Esophagus squamous epithelium (tissue), 4 donors: ENCODE measurements around the gene TXNDC17.

Experiments used
- POLR2A ChIP-seq, 4 donors: fragments of 450-650 bp; IDR thresholded peaks; one replicate each; pipeline ENCODE4 v1.6.1; 2017; ENCODE audit warnings: antibody characterized with exemption in 4 of 4, mild to moderate bottlenecking in 4 of 4, moderate library complexity in 3 of 4
- TF ChIP-seq, protein P1 (sequence below), 6 experiments: fragments of 450-650 bp in 4 of 6; fragments of 200-600 bp in 2 of 6; sonication (generic) in 2 of 6; IDR thresholded peaks; one replicate each; pipeline ENCODE4 v1.5.1; 2016 to 2019; ENCODE audit warnings: antibody characterized with exemption in 6 of 6, mild to moderate bottlenecking in 4 of 6, moderate library complexity in 4 of 6

DNA sequence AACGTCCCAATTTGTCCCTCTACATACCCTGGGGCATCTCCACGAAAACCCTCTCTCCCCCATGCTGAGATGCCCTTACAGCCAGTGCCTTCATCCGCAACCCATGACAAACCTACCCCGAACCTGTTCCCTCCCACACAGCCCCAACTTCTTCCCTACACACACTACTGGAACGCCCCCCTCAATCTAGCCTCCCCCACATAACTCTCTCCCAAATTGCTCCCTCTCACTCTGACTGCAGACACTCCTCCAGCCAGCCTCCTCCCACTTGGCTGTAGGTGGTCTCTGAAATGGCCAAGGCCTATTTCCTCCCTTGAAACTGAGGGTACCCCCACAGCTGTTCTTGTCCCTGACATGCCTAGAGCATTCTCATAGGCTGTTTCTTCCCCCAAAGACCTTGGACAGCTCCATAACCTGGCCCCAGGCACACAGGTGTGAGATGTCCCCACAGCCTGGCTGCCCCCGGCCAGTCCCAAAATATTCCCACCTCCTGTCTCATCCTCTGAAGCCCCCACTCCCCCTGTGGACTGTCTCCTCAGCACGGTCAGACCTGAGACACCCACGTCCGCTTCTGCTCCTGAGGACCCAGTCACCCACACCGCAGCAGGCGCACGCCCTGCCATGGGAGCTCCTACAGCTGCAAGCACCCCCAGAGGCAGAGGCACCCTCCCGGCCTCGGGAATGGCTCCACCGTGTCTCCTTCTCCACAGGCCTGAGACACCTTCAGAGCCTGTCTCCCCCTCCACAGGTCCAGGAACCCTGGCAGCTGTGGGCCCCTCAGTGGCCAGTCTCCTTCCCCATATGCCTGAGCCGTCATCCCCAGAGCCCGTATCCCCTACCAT is 4.0 kb upstream of the TXNDC17 start:
- TF ChIP-seq, protein P1, sequence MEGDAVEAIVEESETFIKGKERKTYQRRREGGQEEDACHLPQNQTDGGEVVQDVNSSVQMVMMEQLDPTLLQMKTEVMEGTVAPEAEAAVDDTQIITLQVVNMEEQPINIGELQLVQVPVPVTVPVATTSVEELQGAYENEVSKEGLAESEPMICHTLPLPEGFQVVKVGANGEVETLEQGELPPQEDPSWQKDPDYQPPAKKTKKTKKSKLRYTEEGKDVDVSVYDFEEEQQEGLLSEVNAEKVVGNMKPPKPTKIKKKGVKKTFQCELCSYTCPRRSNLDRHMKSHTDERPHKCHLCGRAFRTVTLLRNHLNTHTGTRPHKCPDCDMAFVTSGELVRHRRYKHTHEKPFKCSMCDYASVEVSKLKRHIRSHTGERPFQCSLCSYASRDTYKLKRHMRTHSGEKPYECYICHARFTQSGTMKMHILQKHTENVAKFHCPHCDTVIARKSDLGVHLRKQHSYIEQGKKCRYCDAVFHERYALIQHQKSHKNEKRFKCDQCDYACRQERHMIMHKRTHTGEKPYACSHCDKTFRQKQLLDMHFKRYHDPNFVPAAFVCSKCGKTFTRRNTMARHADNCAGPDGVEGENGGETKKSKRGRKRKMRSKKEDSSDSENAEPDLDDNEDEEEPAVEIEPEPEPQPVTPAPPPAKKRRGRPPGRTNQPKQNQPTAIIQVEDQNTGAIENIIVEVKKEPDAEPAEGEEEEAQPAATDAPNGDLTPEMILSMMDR (IDR thresholded peaks at IDR 0.05) = no peak
- TF ChIP-seq POLR2A (IDR thresholded peaks at IDR 0.05) = no peak
